ENCODE results near the gene GRID1.

The GRID1 gene

GRCh38 chr10:86387178-86387794 lies 20.7 kb upstream of the GRID1 start:
- TF ChIP-seq GATA2 (IDR thresholded peaks at IDR 0.05; ENCODE audit: low read depth, low read length): no peak
- no peak for TF ChIP-seq GATA3 (IDR thresholded peaks at IDR 0.05; ENCODE audit: low read depth, low read length)

GRCh38 chr10:86385806-86386205 lies 19.2 kb upstream of the GRID1 start:
- TF ChIP-seq GATA2 (IDR thresholded peaks at IDR 0.05; ENCODE audit: low read depth, low read length): no peak

GRCh38 chr10:86377797-86378146 lies 11.2 kb upstream of the GRID1 start:
- TF ChIP-seq GATA2 (IDR thresholded peaks at IDR 0.05; ENCODE audit: low read depth, low read length): no peak
- TF ChIP-seq GATA3 (IDR thresholded peaks at IDR 0.05; ENCODE audit: low read depth, low read length): no peak

- no peak for TF ChIP-seq GATA2 (IDR thresholded peaks at IDR 0.05; ENCODE audit: low read depth, low read length)
These were observed 10.5 kb upstream of the GRID1 start for GRCh38 chr10:86376852-86377796.

GRCh38 chr10:86376403-86376802 lies 9.8 kb upstream of the GRID1 start:
- TF ChIP-seq GATA2 (IDR thresholded peaks at IDR 0.05; ENCODE audit: low read depth, low read length) (no peak), GATA3 (IDR thresholded peaks at IDR 0.05; ENCODE audit: low read depth, low read length) (no peak)

- TF ChIP-seq GATA3 (IDR thresholded peaks at IDR 0.05; ENCODE audit: low read depth, low read length): no peak
These were observed 8.6 kb upstream of the GRID1 start for GRCh38 chr10:86375204-86375603.

- TF ChIP-seq GATA3 (IDR thresholded peaks at IDR 0.05; ENCODE audit: low read depth, low read length): no peak
- TF ChIP-seq GATA2 (IDR thresholded peaks at IDR 0.05; ENCODE audit: low read depth, low read length): no peak
These were observed 8.1 kb upstream of the GRID1 start for GRCh38 chr10:86374664-86375063.

GRCh38 chr10:86373828-86374227 lies 7.2 kb upstream of the GRID1 start:
- TF ChIP-seq GATA3 (IDR thresholded peaks at IDR 0.05; ENCODE audit: low read depth, low read length) (no peak), GATA2 (IDR thresholded peaks at IDR 0.05; ENCODE audit: low read depth, low read length) (no peak)

GRCh38 chr10:86373251-86373650 lies 6.7 kb upstream of the GRID1 start:
- TF ChIP-seq GATA2 (IDR thresholded peaks at IDR 0.05; ENCODE audit: low read depth, low read length): no peak
- TF ChIP-seq GATA3 (IDR thresholded peaks at IDR 0.05; ENCODE audit: low read depth, low read length): no peak

- TF ChIP-seq GATA3 (IDR thresholded peaks at IDR 0.05; ENCODE audit: low read depth, low read length): no peak
These were observed 6.2 kb upstream of the GRID1 start for GRCh38 chr10:86372784-86373239.

- no peak for TF ChIP-seq GATA3 (IDR thresholded peaks at IDR 0.05; ENCODE audit: low read depth, low read length)
- TF ChIP-seq GATA2 (IDR thresholded peaks at IDR 0.05; ENCODE audit: low read depth, low read length): no peak
These were observed 5.7 kb upstream of the GRID1 start for GRCh38 chr10:86372119-86372783.

GRCh38 chr10:86371691-86372090 lies 5.1 kb upstream of the GRID1 start:
- no peak for TF ChIP-seq GATA3 (IDR thresholded peaks at IDR 0.05; ENCODE audit: low read depth, low read length)
- TF ChIP-seq GATA2 (IDR thresholded peaks at IDR 0.05; ENCODE audit: low read depth, low read length): no peak

- TF ChIP-seq GATA3 (IDR thresholded peaks at IDR 0.05; ENCODE audit: low read depth, low read length) (no peak), GATA2 (IDR thresholded peaks at IDR 0.05; ENCODE audit: low read depth, low read length) (no peak)
These were observed 4.5 kb upstream of the GRID1 start for GRCh38 chr10:86371116-86371515.

- TF ChIP-seq GATA2 (IDR thresholded peaks at IDR 0.05; ENCODE audit: low read depth, low read length) (no peak), GATA3 (IDR thresholded peaks at IDR 0.05; ENCODE audit: low read depth, low read length) (no peak)
These were observed 3.5 kb upstream of the GRID1 start for GRCh38 chr10:86370006-86370585.

Measured in SH-SY5Y (cell line).